DMS 273 treated with DMSO at 0.1 percent for 48 hours (cell line): ENCODE measurements around the gene C16orf92.
"Not testable (repeated sequence)": the region's sequence is repeated elsewhere in the genome, so short reads cannot be mapped to it uniquely, and the experiment has no call there.

ENCODE experiments used
- DNase-seq: peaks from one replicate; lab custom pipeline; 2025; lab: John Stamatoyannopoulos, UW

C16orf92 gene

GRCh38 chr16:30027588-30028437 lies 4.8 kb downstream of the C16orf92 start:
- DNase-seq, result peak; percentile 72

- DNase-seq, result peak; percentile 72
Observed at GRCh38 chr16:30028438-30029076, 5.6 kb downstream of the C16orf92 start.

- DNase-seq, result no peak
Observed at GRCh38 chr16:30030011-30030685, 7.2 kb downstream of the C16orf92 start.

- DNase-seq, result no peak
Observed at GRCh38 chr16:30030841-30031413, 7.9 kb downstream of the C16orf92 start, which contains the start of gene TLCD3B. TLCD3B (minus strand) TSS chr16:30031271; CDS start chr16:30030527, 744 bp downstream.

GRCh38 chr16:30031477-30031918 lies 8.5 kb downstream of the C16orf92 start:
- DNase-seq, result no peak

GRCh38 chr16:30032083-30032819 lies 9.3 kb downstream of the C16orf92 start:
- DNase-seq, result peak; percentile 57

GRCh38 chr16:30033270-30033669 lies 10.3 kb downstream of the C16orf92 start:
- no peak for DNase-seq

GRCh38 chr16:30040221-30040620 lies 17.2 kb downstream of the C16orf92 start:
- no peak for DNase-seq

- DNase-seq, result not testable (repeated sequence)
Observed at GRCh38 chr16:30040690-30041089, 17.7 kb downstream of the C16orf92 start.

GRCh38 chr16:30041841-30042240 lies 18.8 kb downstream of the C16orf92 start:
- DNase-seq, result no peak

- no peak for DNase-seq
Observed at GRCh38 chr16:30046178-30046577, 23.2 kb downstream of the C16orf92 start.

GRCh38 chr16:30046588-30046987 lies 23.6 kb downstream of the C16orf92 start:
- no peak for DNase-seq

GRCh38 chr16:30049871-30050270 lies 26.9 kb downstream of the C16orf92 start:
- DNase-seq, result no peak

GRCh38 chr16:30051518-30051917 lies 28.5 kb downstream of the C16orf92 start:
- no peak for DNase-seq

GRCh38 chr16:30052671-30053372 lies 29.8 kb downstream of the C16orf92 start:
- DNase-seq, result peak; percentile 73

GRCh38 chr16:30053376-30054015 lies 30.5 kb downstream of the C16orf92 start:
- DNase-seq, result no peak

- DNase-seq, result no peak
Observed at GRCh38 chr16:30054451-30054850, 31.5 kb downstream of the C16orf92 start.

GRCh38 chr16:30054959-30055553 lies 32.1 kb downstream of the C16orf92 start:
- DNase-seq, result no peak

- no peak for DNase-seq
Observed at GRCh38 chr16:30060346-30060745, 37.3 kb downstream of the C16orf92 start.
